Fibroblast of the aortic adventitia (primary cell): ENCODE data around the gene RAB3IL1. TPM values are rescaled to one million over a fixed set of nuclear protein-coding genes. Genes with fewer than 3 reads are reported as not detected.

Source experiments
- DNase-seq: peaks from one replicate; pipeline ENCODE4 v3.0.0-alpha.2; 2010; ENCODE audit warnings: low read depth
- H3K4me3 ChIP-seq: 2 replicates; pipeline ENCODE4 v1.5.1; 2011; ENCODE audit warnings: low read depth, mild to moderate bottlenecking, control low read depth, low read length, moderate library complexity
- CTCF ChIP-seq: IDR thresholded peaks from 2 replicates; pipeline ENCODE4 v1.5.1; 2011; ENCODE audit warnings: mild to moderate bottlenecking, low read length, control low read depth, inconsistent platforms; ENCODE audit not compliant: insufficient read depth
- total RNA-seq: library from RNA; depleted of rRNA; stranded (reverse); fragments of >200 nt; gene quantifications from 2 replicates; pipeline ENCODE4 v1.2.3, GENCODE V29; 2012; ENCODE audit warnings: low replicate concordance

Gene RAB3IL1
- total RNA-seq, 1 donor, result 17.1 TPM

DNA sequence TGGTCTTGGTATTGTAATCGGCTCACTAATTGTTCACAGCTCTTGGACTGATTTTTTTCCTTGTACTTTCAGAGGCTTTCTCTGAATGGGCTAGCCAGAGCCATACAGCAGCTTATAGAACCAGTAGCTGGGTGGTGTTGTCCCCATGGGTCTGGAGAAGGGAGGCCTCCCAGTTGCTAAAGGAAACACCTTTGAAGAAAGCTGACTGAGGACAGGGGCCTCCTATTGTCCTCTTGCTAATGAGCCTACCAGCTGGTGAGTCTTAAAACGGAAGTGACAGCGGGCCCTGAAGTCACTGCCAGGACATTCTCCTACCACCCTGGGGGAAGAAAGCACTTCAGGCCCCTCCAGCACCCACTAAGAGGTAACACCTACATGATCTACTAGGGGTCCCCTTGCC is 36.0 kb downstream of the RAB3IL1 start:
- no peak overlapping the region for H3K4me3 ChIP-seq
- DNase-seq, result no peak
- no peak for TF ChIP-seq CTCF

DNA sequence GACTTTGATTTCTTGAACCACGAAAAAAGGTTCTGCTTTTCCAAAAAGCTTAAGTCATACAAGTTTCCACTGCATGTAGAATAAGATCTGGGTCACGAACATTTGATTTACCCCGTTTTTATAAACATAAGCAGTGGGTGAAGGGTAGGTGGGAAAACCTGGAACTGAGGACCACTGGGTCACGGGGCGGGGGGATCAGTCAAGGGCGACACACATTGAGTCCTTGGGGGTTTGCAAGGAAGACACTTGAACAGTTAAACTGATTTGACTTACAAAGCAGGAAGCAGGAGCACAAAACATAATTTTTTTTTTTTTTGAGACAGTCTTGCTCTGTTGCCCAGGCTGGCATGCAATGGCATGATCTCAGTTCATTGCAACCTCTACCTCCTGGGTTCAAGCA is 36.9 kb downstream of the RAB3IL1 start:
- no peak overlapping the region for H3K4me3 ChIP-seq
- no peak for TF ChIP-seq CTCF
- no peak for DNase-seq

GRCh38 chr11:61880031-61880430 is 37.3 kb downstream of the RAB3IL1 start:
- no peak for TF ChIP-seq CTCF
- no peak overlapping the region for H3K4me3 ChIP-seq
- no peak for DNase-seq

- TF ChIP-seq CTCF, result no peak
- DNase-seq, result no peak
- no peak overlapping the region for H3K4me3 ChIP-seq
Observed at GRCh38 chr11:61879152-61879551, 38.2 kb downstream of the RAB3IL1 start.

DNA sequence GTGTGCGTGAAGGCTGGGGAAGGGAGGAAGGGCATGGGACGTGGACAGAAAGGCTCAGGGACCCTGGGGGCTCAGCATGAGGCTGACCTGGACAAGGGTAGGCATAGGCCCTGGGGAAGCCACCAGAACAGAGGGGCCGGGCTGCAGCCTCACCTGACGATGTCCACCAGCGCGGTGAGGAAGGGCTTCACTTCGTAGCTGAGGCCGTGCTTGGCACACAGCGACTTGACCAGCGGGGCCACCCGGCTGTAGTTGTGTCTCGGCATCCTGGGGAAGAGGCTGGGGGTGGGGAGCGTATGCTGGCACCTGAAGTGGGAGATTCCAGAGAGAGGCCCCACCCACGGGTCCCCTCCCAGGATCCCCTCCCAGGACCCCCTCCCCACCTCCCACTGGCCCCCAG is 41.7 kb downstream of the RAB3IL1 start:
- no peak overlapping the region for H3K4me3 ChIP-seq
- no peak for TF ChIP-seq CTCF
- DNase-seq, result no peak

GRCh38 chr11:61874853-61875252 is 42.5 kb downstream of the RAB3IL1 start:
- DNase-seq, result no peak
- no peak overlapping the region for H3K4me3 ChIP-seq
- TF ChIP-seq CTCF, result no peak

GRCh38 chr11:61874377-61874809 is 43.0 kb downstream of the RAB3IL1 start:
- DNase-seq, result no peak
- no peak for TF ChIP-seq CTCF
- no peak overlapping the region for H3K4me3 ChIP-seq
